ENCODE measurements around the gene MRM2. TPM values are rescaled to one million over a fixed set of nuclear protein-coding genes. Genes with fewer than 3 reads are reported as not detected.

The MRM2 gene
- total RNA-seq, 1 donor from 2014 or later: 25.3 TPM

- no peaks in the 10 kb centered on the region for H3K9me3 Mint-ChIP-seq
- peaks cover 32% of the 10 kb centered on the region for H3K36me3 Mint-ChIP-seq
- no peaks in the 10 kb centered on the region for H3K4me1 Mint-ChIP-seq
- DNase-seq (ENCODE audit: low spot score in 2 of 2, unreplicated experiment in 2 of 2): no peak
- H3K4me3 Mint-ChIP-seq: no peak overlapping the region
- TF ChIP-seq CTCF (IDR thresholded peaks at IDR 0.05; ENCODE audit: unreplicated experiment): no peak
- H3K27ac Mint-ChIP-seq: no peak overlapping the region
- no peaks in the 10 kb centered on the region for H3K27me3 Mint-ChIP-seq (ENCODE audit: low read depth)
Measured at GRCh38 chr7:2219136-2219535, 22.9 kb downstream of the MRM2 start.

- H3K27ac Mint-ChIP-seq: no peak overlapping the region
- no peak overlapping the region for H3K4me3 Mint-ChIP-seq
- H3K36me3 Mint-ChIP-seq: peaks cover 38% of the 10 kb centered on the region
- no peaks in the 10 kb centered on the region for H3K27me3 Mint-ChIP-seq (ENCODE audit: low read depth)
- no peak for DNase-seq (ENCODE audit: low spot score in 2 of 2, unreplicated experiment in 2 of 2)
- no peaks in the 10 kb centered on the region for H3K9me3 Mint-ChIP-seq
- no peaks in the 10 kb centered on the region for H3K4me1 Mint-ChIP-seq
- TF ChIP-seq CTCF (IDR thresholded peaks at IDR 0.05; ENCODE audit: unreplicated experiment): no peak
Measured at GRCh38 chr7:2218444-2218785, 23.6 kb downstream of the MRM2 start.

- Mint-ChIP-seq H3K4me3 (no peak overlapping the region), H3K27ac (no peak overlapping the region), H3K4me1 (no peaks in the 10 kb centered on the region), H3K9me3 (no peaks in the 10 kb centered on the region), H3K27me3 (ENCODE audit: low read depth) (no peaks in the 10 kb centered on the region), H3K36me3 (peaks cover 42% of the 10 kb centered on the region)
- TF ChIP-seq CTCF (IDR thresholded peaks at IDR 0.05; ENCODE audit: unreplicated experiment): no peak
- no peak for DNase-seq (ENCODE audit: low spot score in 2 of 2, unreplicated experiment in 2 of 2)
Measured at GRCh38 chr7:2217716-2218443, 24.1 kb downstream of the MRM2 start.

- no peak for TF ChIP-seq CTCF (IDR thresholded peaks at IDR 0.05; ENCODE audit: unreplicated experiment)
- Mint-ChIP-seq H3K27ac (no peak overlapping the region), H3K4me3 (no peak overlapping the region), H3K9me3 (no peaks in the 10 kb centered on the region), H3K36me3 (peaks cover 44% of the 10 kb centered on the region), H3K27me3 (ENCODE audit: low read depth) (no peaks in the 10 kb centered on the region), H3K4me1 (no peaks in the 10 kb centered on the region)
- no peak for DNase-seq (ENCODE audit: low spot score in 2 of 2, unreplicated experiment in 2 of 2)
Measured at GRCh38 chr7:2217206-2217605, 24.8 kb downstream of the MRM2 start.

GRCh38 chr7:2215851-2216250 is 26.2 kb downstream of the MRM2 start:
- H3K9me3 Mint-ChIP-seq: no peaks in the 10 kb centered on the region
- DNase-seq (ENCODE audit: low spot score in 2 of 2, unreplicated experiment in 2 of 2): no peak
- H3K27ac Mint-ChIP-seq: no peak overlapping the region
- peaks cover 45% of the 10 kb centered on the region for H3K36me3 Mint-ChIP-seq
- TF ChIP-seq CTCF (IDR thresholded peaks at IDR 0.05; ENCODE audit: unreplicated experiment): no peak
- H3K4me1 Mint-ChIP-seq: no peaks in the 10 kb centered on the region
- no peaks in the 10 kb centered on the region for H3K27me3 Mint-ChIP-seq (ENCODE audit: low read depth)
- H3K4me3 Mint-ChIP-seq: no peak overlapping the region

- no peak overlapping the region for H3K4me3 Mint-ChIP-seq
- no peaks in the 10 kb centered on the region for H3K9me3 Mint-ChIP-seq
- H3K27me3 Mint-ChIP-seq (ENCODE audit: low read depth): no peaks in the 10 kb centered on the region
- no peaks in the 10 kb centered on the region for H3K4me1 Mint-ChIP-seq
- H3K36me3 Mint-ChIP-seq: peaks cover 45% of the 10 kb centered on the region
- H3K27ac Mint-ChIP-seq: no peak overlapping the region
- TF ChIP-seq CTCF (IDR thresholded peaks at IDR 0.05; ENCODE audit: unreplicated experiment): no peak
- no peak for DNase-seq (ENCODE audit: low spot score in 2 of 2, unreplicated experiment in 2 of 2)
Measured at GRCh38 chr7:2214636-2215035, 27.4 kb downstream of the MRM2 start.
